Measurements from ENCODE around the gene MAST4. TPM values are rescaled to one million over a fixed set of nuclear protein-coding genes. Genes with fewer than 3 reads are reported as not detected.

MAST4 gene
- total RNA-seq, 1 donor from 2014 or later, result 0.99 TPM

DNA sequence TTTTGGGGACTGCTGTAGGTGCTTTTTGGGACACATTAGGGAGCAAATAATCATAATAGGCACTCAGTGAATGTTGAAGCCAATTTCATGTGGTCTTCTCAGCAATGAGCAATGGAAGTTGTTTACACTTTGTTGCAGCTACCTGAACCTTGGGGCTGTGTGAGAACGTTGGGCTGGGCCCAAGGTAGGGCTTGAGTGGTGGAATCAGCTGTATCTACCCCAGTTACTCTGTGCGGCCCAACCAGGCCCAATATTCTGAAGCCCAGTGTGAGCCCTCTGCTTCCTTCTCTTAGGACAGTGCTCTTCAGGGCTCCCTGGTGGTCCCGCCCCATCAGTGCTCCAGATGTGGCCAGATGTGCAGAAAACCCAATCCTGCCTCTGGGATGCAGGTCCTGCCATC, 38.4 kb downstream of the MAST4 start:
- no peak for DNase-seq (ENCODE audit: low spot score)
- no peak overlapping the region for H3K4me3 ChIP-seq
- H3K4me1 Mint-ChIP-seq, result peaks cover 5% of the 10 kb centered on the region
- no peak overlapping the region for H3K4me2 ChIP-seq
- no peaks in the 10 kb centered on the region for H3K9me3 ChIP-seq (ENCODE audit: low read depth)
- H3K9ac ChIP-seq, result no peak overlapping the region
- H3K36me3 Mint-ChIP-seq, result no peaks in the 10 kb centered on the region
- H4K20me1 ChIP-seq (ENCODE audit: low read depth), result no peaks in the 10 kb centered on the region
- H3K27me3 Mint-ChIP-seq (ENCODE audit: insufficient read depth, low read depth), result no peaks in the 10 kb centered on the region
- H3K27ac Mint-ChIP-seq, result no peak overlapping the region
- H3K27ac ChIP-seq, result no peak overlapping the region
- peaks cover 12% of the 10 kb centered on the region for H3K4me1 ChIP-seq
- no peak overlapping the region for H2AFZ ChIP-seq (replicated peaks)
- no peaks in the 10 kb centered on the region for H3K27me3 ChIP-seq
- no peaks in the 10 kb centered on the region for H3K36me3 ChIP-seq
- H3K9me3 Mint-ChIP-seq, result no peaks in the 10 kb centered on the region
- H3K4me3 Mint-ChIP-seq, result no peak overlapping the region
- TF ChIP-seq EZH2 (IDR thresholded peaks at IDR 0.05), result no peak
- TF ChIP-seq, protein P1, sequence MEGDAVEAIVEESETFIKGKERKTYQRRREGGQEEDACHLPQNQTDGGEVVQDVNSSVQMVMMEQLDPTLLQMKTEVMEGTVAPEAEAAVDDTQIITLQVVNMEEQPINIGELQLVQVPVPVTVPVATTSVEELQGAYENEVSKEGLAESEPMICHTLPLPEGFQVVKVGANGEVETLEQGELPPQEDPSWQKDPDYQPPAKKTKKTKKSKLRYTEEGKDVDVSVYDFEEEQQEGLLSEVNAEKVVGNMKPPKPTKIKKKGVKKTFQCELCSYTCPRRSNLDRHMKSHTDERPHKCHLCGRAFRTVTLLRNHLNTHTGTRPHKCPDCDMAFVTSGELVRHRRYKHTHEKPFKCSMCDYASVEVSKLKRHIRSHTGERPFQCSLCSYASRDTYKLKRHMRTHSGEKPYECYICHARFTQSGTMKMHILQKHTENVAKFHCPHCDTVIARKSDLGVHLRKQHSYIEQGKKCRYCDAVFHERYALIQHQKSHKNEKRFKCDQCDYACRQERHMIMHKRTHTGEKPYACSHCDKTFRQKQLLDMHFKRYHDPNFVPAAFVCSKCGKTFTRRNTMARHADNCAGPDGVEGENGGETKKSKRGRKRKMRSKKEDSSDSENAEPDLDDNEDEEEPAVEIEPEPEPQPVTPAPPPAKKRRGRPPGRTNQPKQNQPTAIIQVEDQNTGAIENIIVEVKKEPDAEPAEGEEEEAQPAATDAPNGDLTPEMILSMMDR (IDR thresholded peaks at IDR 0.05), result no peak
- TF ChIP-seq EZH2phosphoT487 (IDR thresholded peaks at IDR 0.05), result no peak
- H3K79me2 ChIP-seq (ENCODE audit: low read depth), result no peaks in the 10 kb centered on the region
- H3F3A ChIP-seq (ENCODE audit: low read depth), result no peaks in the 10 kb centered on the region

DNA sequence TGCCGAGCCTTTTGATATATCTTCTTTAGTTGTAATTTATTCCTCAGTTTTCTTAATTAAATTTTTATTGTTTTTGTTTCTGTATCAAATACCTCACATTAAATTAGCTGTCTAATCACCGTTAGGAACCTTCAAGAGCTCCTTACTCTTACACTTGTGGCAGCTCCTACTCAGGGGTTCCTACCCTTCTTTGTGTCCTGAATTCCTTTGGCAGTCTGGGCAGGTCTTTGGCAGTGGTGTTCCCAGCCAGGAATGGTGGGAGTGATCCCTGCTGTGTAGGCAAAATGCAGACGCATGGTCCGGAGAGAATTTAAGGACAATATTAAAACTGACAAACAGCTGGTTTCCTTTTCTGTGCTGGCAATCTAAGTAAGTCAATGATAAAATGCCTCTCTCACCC, 41.8 kb downstream of the MAST4 start:
- Histone ChIP-seq H4K20me1 (ENCODE audit: low read depth) (no peaks in the 10 kb centered on the region), H3K27me3 (no peaks in the 10 kb centered on the region), H3K4me1 (peaks cover 12% of the 10 kb centered on the region), H3K9me3 (ENCODE audit: low read depth) (no peaks in the 10 kb centered on the region), H2AFZ (replicated peaks) (no peak overlapping the region), H3K4me2 (no peak overlapping the region), H3K9ac (no peak overlapping the region), H3K4me3 (no peak overlapping the region), H3K36me3 (no peaks in the 10 kb centered on the region), H3F3A (ENCODE audit: low read depth) (no peaks in the 10 kb centered on the region), H3K27ac (no peak overlapping the region), H3K79me2 (ENCODE audit: low read depth) (no peaks in the 10 kb centered on the region)
- no peaks in the 10 kb centered on the region for H3K27me3 Mint-ChIP-seq (ENCODE audit: insufficient read depth, low read depth)
- TF ChIP-seq EZH2phosphoT487 (IDR thresholded peaks at IDR 0.05) (no peak), EZH2 (IDR thresholded peaks at IDR 0.05) (no peak)
- TF ChIP-seq, protein P1 (IDR thresholded peaks at IDR 0.05), result no peak
- no peaks in the 10 kb centered on the region for H3K9me3 Mint-ChIP-seq
- peaks cover 5% of the 10 kb centered on the region for H3K4me1 Mint-ChIP-seq
- H3K4me3 Mint-ChIP-seq, result no peak overlapping the region
- DNase-seq (ENCODE audit: low spot score), result no peak
- H3K27ac Mint-ChIP-seq, result no peak overlapping the region
- H3K36me3 Mint-ChIP-seq, result no peaks in the 10 kb centered on the region

DNA sequence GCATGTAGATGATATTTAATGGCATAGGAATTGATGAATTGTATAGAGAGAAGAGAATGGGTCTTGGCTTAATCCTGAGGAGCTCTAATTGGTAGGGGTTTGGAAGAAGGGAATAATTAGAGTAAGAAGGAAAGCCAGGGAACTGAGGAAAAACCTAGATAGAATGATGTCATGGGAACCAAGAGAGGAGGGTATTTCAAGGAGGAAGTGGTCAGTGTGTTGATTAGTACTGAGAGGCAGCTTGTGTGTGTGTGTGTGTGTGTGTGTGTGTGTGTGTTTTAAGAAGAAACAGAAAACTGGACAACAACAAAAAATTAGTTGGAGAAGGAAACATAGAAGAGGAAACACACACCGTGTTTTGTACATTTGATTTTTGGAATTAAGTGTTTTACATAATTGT, 42.8 kb downstream of the MAST4 start:
- H3K4me3 ChIP-seq, result no peak overlapping the region
- H3F3A ChIP-seq (ENCODE audit: low read depth), result no peaks in the 10 kb centered on the region
- no peak overlapping the region for H3K27ac Mint-ChIP-seq
- H3K9me3 ChIP-seq (ENCODE audit: low read depth), result no peaks in the 10 kb centered on the region
- no peak for TF ChIP-seq EZH2phosphoT487 (IDR thresholded peaks at IDR 0.05)
- no peak for TF ChIP-seq EZH2 (IDR thresholded peaks at IDR 0.05)
- TF ChIP-seq, protein P1 (IDR thresholded peaks at IDR 0.05), result no peak
- no peaks in the 10 kb centered on the region for H3K9me3 Mint-ChIP-seq
- no peaks in the 10 kb centered on the region for H3K27me3 Mint-ChIP-seq (ENCODE audit: insufficient read depth, low read depth)
- H3K36me3 ChIP-seq, result no peaks in the 10 kb centered on the region
- no peak overlapping the region for H3K9ac ChIP-seq
- H2AFZ ChIP-seq (replicated peaks), result no peak overlapping the region
- H4K20me1 ChIP-seq (ENCODE audit: low read depth), result no peaks in the 10 kb centered on the region
- H3K27me3 ChIP-seq, result no peaks in the 10 kb centered on the region
- H3K4me1 ChIP-seq, result peaks cover 3% of the 10 kb centered on the region
- no peak overlapping the region for H3K4me2 ChIP-seq
- H3K79me2 ChIP-seq (ENCODE audit: low read depth), result no peaks in the 10 kb centered on the region
- no peak for DNase-seq (ENCODE audit: low spot score)
- H3K27ac ChIP-seq, result no peak overlapping the region
- H3K4me3 Mint-ChIP-seq, result no peak overlapping the region
- H3K4me1 Mint-ChIP-seq, result no peaks in the 10 kb centered on the region
- no peaks in the 10 kb centered on the region for H3K36me3 Mint-ChIP-seq

All from neural progenitor cell (in vitro differentiated cells).